Esophagus squamous epithelium (tissue), 4 donors: Measurements from ENCODE around the gene SRGAP3.

ENCODE experiments used
- CTCF ChIP-seq, 6 experiments: fragments of 450-650 bp in 4 of 6; fragments of 200-600 bp in 2 of 6; sonication (generic) in 2 of 6; IDR thresholded peaks; one replicate each; pipeline ENCODE4 v1.5.1; 2016 to 2019; ENCODE audit warnings: antibody characterized with exemption in 6 of 6, mild to moderate bottlenecking in 4 of 6, moderate library complexity in 4 of 6
- POLR2A ChIP-seq, 4 donors: fragments of 450-650 bp; IDR thresholded peaks; one replicate each; pipeline ENCODE4 v1.6.1; 2017; ENCODE audit warnings: antibody characterized with exemption in 4 of 4, mild to moderate bottlenecking in 4 of 4, moderate library complexity in 3 of 4

GRCh38 chr3:8937064-8938020, 312.1 kb downstream of the SRGAP3 start:
- TF ChIP-seq CTCF (IDR thresholded peaks at IDR 0.05) = no peak
- TF ChIP-seq POLR2A (IDR thresholded peaks at IDR 0.05) = no peak
